H9 (cell line): ENCODE data around the gene KHSRP. TPM values are rescaled to one million over a fixed set of nuclear protein-coding genes. Genes with fewer than 3 reads are reported as not detected.

Experiments
- DNase-seq: peaks from one replicate; pipeline ENCODE4 v3.0.0-alpha.2; 2017
- H2AFZ ChIP-seq: one replicate; pipeline ENCODE4 v1.6.1; 2013; ENCODE audit warnings: mild to moderate bottlenecking, low read length, control low read depth, moderate library complexity
- H2AK5ac ChIP-seq: 2 replicates; pipeline ENCODE4 v1.6.1; 2013; ENCODE audit warnings: low read length, control low read depth, mixed read lengths; ENCODE audit not compliant: insufficient read length
- H2BK120ac ChIP-seq: one replicate; pipeline ENCODE4 v1.6.1; 2013; ENCODE audit warnings: low read depth, mild to moderate bottlenecking, low read length, control low read depth, inconsistent platforms; ENCODE audit not compliant: poor library complexity, severe bottlenecking
- H2BK12ac ChIP-seq: 2 replicates; pipeline ENCODE4 v1.6.1; 2013; ENCODE audit warnings: low read length, control low read depth, mixed read lengths, low read depth; ENCODE audit not compliant: insufficient read length
- H2BK15ac ChIP-seq: 2 replicates; pipeline ENCODE4 v1.6.1; 2013; ENCODE audit warnings: low read depth, low read length, control low read depth
- H2BK20ac ChIP-seq: one replicate; pipeline ENCODE4 v1.6.1; 2013; ENCODE audit warnings: low read depth, mild to moderate bottlenecking, low read length, control low read depth, inconsistent platforms; ENCODE audit not compliant: poor library complexity, severe bottlenecking
- H2BK5ac ChIP-seq: 2 replicates; pipeline ENCODE4 v1.6.1; 2013; ENCODE audit warnings: low read length, control low read depth, mixed read lengths; ENCODE audit not compliant: insufficient read length
- H3K14ac ChIP-seq: 2 replicates; pipeline ENCODE4 v1.6.1; 2013; ENCODE audit warnings: low read length, control low read depth; ENCODE audit not compliant: insufficient read depth
- H3K18ac ChIP-seq: 2 replicates; pipeline ENCODE4 v1.6.1; 2013; ENCODE audit warnings: low read depth, mild to moderate bottlenecking, mixed read lengths, low read length, control low read depth; ENCODE audit not compliant: insufficient read length
- H3K23ac ChIP-seq: 2 replicates; pipeline ENCODE4 v1.6.1; 2013; ENCODE audit warnings: low read length, control low read depth, mixed read lengths, low read depth; ENCODE audit not compliant: insufficient read length
- H3K23me2 ChIP-seq: 2 replicates; pipeline ENCODE4 v1.6.1; 2013; ENCODE audit warnings: low read depth, mild to moderate bottlenecking, mixed read lengths, low read length, control low read depth; ENCODE audit not compliant: insufficient read length, poor library complexity, severe bottlenecking
- H3K27ac ChIP-seq: 2 replicates; pipeline ENCODE4 v1.5.1; 2013; ENCODE audit warnings: low read length, control low read depth, mixed read lengths, low read depth; ENCODE audit not compliant: insufficient read length
- H3K27me3 ChIP-seq: 2 replicates; pipeline ENCODE4 v1.6.1; 2013; ENCODE audit warnings: low read length, control low read depth, inconsistent platforms; ENCODE audit not compliant: insufficient read depth
- H3K4ac ChIP-seq: 2 replicates; pipeline ENCODE4 v1.6.1; 2013; ENCODE audit warnings: low read depth, mild to moderate bottlenecking, control low read depth, inconsistent platforms, low read length, moderate library complexity
- H3K4me1 ChIP-seq: 2 replicates; pipeline ENCODE4 v1.6.1; 2013; ENCODE audit warnings: low read length, control low read depth, inconsistent platforms; ENCODE audit not compliant: insufficient read depth
- H3K4me2 ChIP-seq: 2 replicates; pipeline ENCODE4 v1.6.1; 2013; ENCODE audit warnings: low read length, control low read depth, mixed read lengths; ENCODE audit not compliant: insufficient read length, insufficient read depth
- H3K56ac ChIP-seq: 2 replicates; pipeline ENCODE4 v1.6.1; 2013; ENCODE audit warnings: low read depth, mild to moderate bottlenecking, mixed read lengths, low read length, control low read depth; ENCODE audit not compliant: insufficient read length
- H3K79me1 ChIP-seq: 2 replicates; pipeline ENCODE4 v1.6.1; 2013; ENCODE audit warnings: low read depth, mild to moderate bottlenecking, moderate library complexity, low read length, control low read depth, inconsistent platforms; ENCODE audit not compliant: insufficient read depth, poor library complexity, severe bottlenecking
- H3K79me2 ChIP-seq: 2 replicates; pipeline ENCODE4 v1.6.1; 2013; ENCODE audit warnings: low read length, control low read depth, inconsistent platforms; ENCODE audit not compliant: insufficient read depth
- H3K9ac ChIP-seq: 2 replicates; pipeline ENCODE4 v1.6.1; 2013; ENCODE audit warnings: low read length, control low read depth, mixed read lengths; ENCODE audit not compliant: insufficient read length; ENCODE audit errors: extremely low read depth
- H3K9me3 ChIP-seq: one replicate; pipeline ENCODE4 v1.6.1; 2013; ENCODE audit warnings: low read depth, low read length, inconsistent platforms; ENCODE audit not compliant: control insufficient read depth
- H3T11ph ChIP-seq: one replicate; pipeline ENCODE4 v1.6.1; 2013; ENCODE audit warnings: mild to moderate bottlenecking, low read length, control low read depth, inconsistent platforms
- H4K20me1 ChIP-seq: one replicate; pipeline ENCODE4 v1.6.1; 2013; ENCODE audit not compliant: control insufficient read depth, insufficient read length, insufficient read depth
- H4K5ac ChIP-seq: 2 replicates; pipeline ENCODE4 v1.6.1; 2013; ENCODE audit warnings: low read depth, mild to moderate bottlenecking, mixed read lengths, low read length, control low read depth; ENCODE audit not compliant: insufficient read length
- H4K8ac ChIP-seq: replicated peaks from 2 replicates; pipeline ENCODE4 v1.6.1; 2013; ENCODE audit warnings: low read length, control low read depth, mixed read lengths, low read depth; ENCODE audit not compliant: insufficient read length
- H4K91ac ChIP-seq: 2 replicates; pipeline ENCODE4 v1.6.1; 2013; ENCODE audit warnings: low read depth, mild to moderate bottlenecking, moderate library complexity, mixed read lengths, low read length, control low read depth; ENCODE audit not compliant: insufficient read length
- H3K27ac Mint-ChIP-seq, 3 experiments: 2 replicates in 2 of 3; 3 replicates in 1 of 3; pipeline ENCODE4 v1.8.0; 2020 to 2021; ENCODE audit warnings: mixed read lengths in 3 of 3, mild to moderate bottlenecking in 1 of 3, moderate library complexity in 1 of 3
- H3K27me3 Mint-ChIP-seq: 2 replicates; pipeline ENCODE4 v1.8.0; 2021; ENCODE audit warnings: low read depth, mild to moderate bottlenecking, moderate library complexity, mixed read lengths
- H3K36me3 Mint-ChIP-seq, 3 experiments: 2 replicates in 2 of 3; 3 replicates in 1 of 3; pipeline ENCODE4 v1.8.0; 2020 to 2021; ENCODE audit warnings: low read depth in 3 of 3, mixed read lengths in 3 of 3; ENCODE audit not compliant: insufficient read depth in 1 of 3
- H3K4me1 Mint-ChIP-seq, 2 experiments: 2 replicates each; pipeline ENCODE4 v1.8.0; 2020; ENCODE audit warnings: mixed read lengths in 2 of 2
- H3K4me3 Mint-ChIP-seq, 2 experiments: 2 replicates in 1 of 2; 3 replicates in 1 of 2; pipeline ENCODE4 v1.8.0; 2020 to 2021; ENCODE audit warnings: mild to moderate bottlenecking in 2 of 2, mixed read lengths in 2 of 2, moderate library complexity in 1 of 2
- H3K9me3 Mint-ChIP-seq, 2 experiments: 2 replicates in 1 of 2; 3 replicates in 1 of 2; pipeline ENCODE4 v1.8.0; 2020; ENCODE audit warnings: mild to moderate bottlenecking in 2 of 2, mixed read lengths in 2 of 2, moderate library complexity in 1 of 2
- WGBS: extraction: QIAGEN DNeasy Blood & Tissue Kit; methylation state at CpG from one replicate; pipeline ENCODE4 v1.1.7; 2013; ENCODE audit warnings: missing lambda C conversion rate, low lambda C conversion rate, mixed read lengths; ENCODE audit not compliant: insufficient read length; ENCODE audit errors: extremely low coverage; 5-methylcytosine and 5-hydroxymethylcytosine counted together
- total RNA-seq: library from RNA; stranded (reverse); gene quantifications from 2 replicates; pipeline ENCODE4 v1.2.1, GENCODE V29; 2021
- TF ChIP-seq, protein P1 (sequence below): fragments of 200-600 bp; sonication (generic); conservative IDR thresholded peaks from 3 replicates; pipeline ENCODE4 v1.8.0; 2021; ENCODE audit warnings: antibody characterized with exemption, mild to moderate bottlenecking

Gene KHSRP
- total RNA-seq, 1 experiment from 2014 or later = 602 TPM

DNA sequence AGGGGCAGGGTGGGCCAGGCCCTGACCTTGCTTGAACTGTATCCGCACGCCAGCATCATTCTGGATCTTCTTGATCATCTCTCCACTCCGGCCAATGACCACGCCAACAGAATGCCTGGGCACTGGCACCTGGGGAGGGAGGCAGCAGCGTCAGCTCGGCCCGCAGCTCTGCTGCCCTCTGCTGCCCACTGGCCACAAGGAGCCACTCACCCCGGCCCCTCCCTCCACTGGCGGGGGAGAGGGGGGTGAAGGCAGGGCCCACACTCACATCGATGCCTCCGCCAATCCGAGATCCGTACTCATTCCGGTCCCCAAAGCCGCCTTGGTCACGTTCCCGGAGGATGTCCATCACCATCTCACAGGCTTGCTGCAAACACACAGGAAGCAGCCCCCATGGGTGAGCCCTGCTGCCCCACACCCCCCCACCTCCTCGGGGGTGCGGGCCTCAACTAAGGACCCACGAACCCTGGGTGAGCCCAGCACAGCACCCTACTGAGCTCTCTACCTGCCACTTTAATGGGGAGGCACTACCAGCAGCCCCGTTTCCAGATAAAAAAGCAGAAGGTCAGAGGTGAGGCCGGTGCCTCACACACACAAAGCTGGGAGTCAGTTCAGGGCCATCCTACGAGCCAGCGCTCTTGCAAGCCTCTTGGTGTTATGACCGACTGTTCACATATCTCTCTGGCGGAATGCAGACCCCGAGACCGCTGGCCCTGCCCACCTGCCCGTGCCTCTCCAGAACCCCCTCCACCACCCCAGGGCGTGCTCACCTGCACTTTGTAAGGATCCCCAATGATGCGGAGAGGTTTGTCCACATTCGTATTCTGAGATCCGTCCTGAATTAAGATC, 6.7 kb downstream of the KHSRP start:
- no CpG with 5 or more reads among the region's 33 CpGs for WGBS
- Histone ChIP-seq H3K23me2 (no peaks in the 10 kb centered on the region), H3K27me3 (no peaks in the 10 kb centered on the region), H3K79me1 (peaks cover 7% of the 10 kb centered on the region), H3K9me3 (no peaks in the 10 kb centered on the region), H2BK15ac (no peak overlapping the region), H3T11ph (no peak overlapping the region), H4K91ac (no peak overlapping the region), H2BK20ac (no peak overlapping the region), H3K4me1 (no peaks in the 10 kb centered on the region), H4K5ac (no peak overlapping the region), H4K20me1 (no peaks in the 10 kb centered on the region), H3K56ac (no peak overlapping the region), H3K9ac (no peak overlapping the region), H2AFZ (no peak overlapping the region), H3K23ac (no peak overlapping the region), H2BK12ac (no peak overlapping the region), H3K79me2 (peaks cover 32% of the 10 kb centered on the region), H2AK5ac (no peak overlapping the region), H2BK5ac (no peak overlapping the region), H3K4ac (no peak overlapping the region), H4K8ac (no peak overlapping the region), H3K27ac (no peak overlapping the region), H2BK120ac (no peak overlapping the region), H3K18ac (no peak overlapping the region), H3K14ac (no peak overlapping the region), H3K4me2 (no peak overlapping the region)
- Mint-ChIP-seq H3K4me3 (no peak overlapping the region), H3K36me3 (peaks cover 53 to 97% (median 95%) of the 10 kb centered on the region in 3 experiments), H3K27ac (no peak overlapping the region; a peak in 1 of 7 replicates), H3K4me1 (peaks cover 5 to 26% of the 10 kb centered on the region in 2 experiments), H3K27me3 (no peaks in the 10 kb centered on the region), H3K9me3 (no peaks in the 10 kb centered on the region; a peak in 1 of 5 replicates)
- TF ChIP-seq, protein P1, sequence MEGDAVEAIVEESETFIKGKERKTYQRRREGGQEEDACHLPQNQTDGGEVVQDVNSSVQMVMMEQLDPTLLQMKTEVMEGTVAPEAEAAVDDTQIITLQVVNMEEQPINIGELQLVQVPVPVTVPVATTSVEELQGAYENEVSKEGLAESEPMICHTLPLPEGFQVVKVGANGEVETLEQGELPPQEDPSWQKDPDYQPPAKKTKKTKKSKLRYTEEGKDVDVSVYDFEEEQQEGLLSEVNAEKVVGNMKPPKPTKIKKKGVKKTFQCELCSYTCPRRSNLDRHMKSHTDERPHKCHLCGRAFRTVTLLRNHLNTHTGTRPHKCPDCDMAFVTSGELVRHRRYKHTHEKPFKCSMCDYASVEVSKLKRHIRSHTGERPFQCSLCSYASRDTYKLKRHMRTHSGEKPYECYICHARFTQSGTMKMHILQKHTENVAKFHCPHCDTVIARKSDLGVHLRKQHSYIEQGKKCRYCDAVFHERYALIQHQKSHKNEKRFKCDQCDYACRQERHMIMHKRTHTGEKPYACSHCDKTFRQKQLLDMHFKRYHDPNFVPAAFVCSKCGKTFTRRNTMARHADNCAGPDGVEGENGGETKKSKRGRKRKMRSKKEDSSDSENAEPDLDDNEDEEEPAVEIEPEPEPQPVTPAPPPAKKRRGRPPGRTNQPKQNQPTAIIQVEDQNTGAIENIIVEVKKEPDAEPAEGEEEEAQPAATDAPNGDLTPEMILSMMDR = peak; percentile 55
- DNase-seq = no peak
